Vagina (tissue), 2 donors: ENCODE results near the gene NFIA. TPM values are rescaled to one million over a fixed set of nuclear protein-coding genes. Genes with fewer than 3 reads are reported as not detected.
A peak's percentile ranks its signal among the peaks of the same experiment; 100 is the strongest.

Experiments used
- DNase-seq, 2 donors: peaks; one replicate each; pipeline ENCODE4 v3.0.0-alpha.2; 2017; ENCODE audit errors: extremely low spot score in 2 of 2
- H3K27ac ChIP-seq: fragments of 200-600 bp; sonication (generic); one replicate; pipeline ENCODE4 v1.5.1; 2019
- H3K27me3 ChIP-seq: fragments of 200-600 bp; sonication (generic); one replicate; pipeline ENCODE4 v1.5.1; 2019
- H3K36me3 ChIP-seq, 2 donors: fragments of 200-600 bp; sonication (generic); one replicate each; pipeline ENCODE4 v1.5.1; 2017 to 2019
- H3K4me1 ChIP-seq: fragments of 200-600 bp; sonication (generic); one replicate; pipeline ENCODE4 v1.5.1; 2019
- H3K4me3 ChIP-seq, 2 donors: fragments of 200-600 bp; sonication (generic); 1 replicate in 1 of 2; 2 replicates in 1 of 2; pipeline ENCODE4 v1.5.1; 2016 to 2019
- H3K9me3 ChIP-seq: fragments of 200-600 bp; sonication (generic); one replicate; pipeline ENCODE4 v1.5.1; 2019
- POLR2A ChIP-seq, 2 donors: fragments of 450-650 bp; IDR thresholded peaks; one replicate each; pipeline ENCODE4 v1.6.1; 2017; ENCODE audit warnings: antibody characterized with exemption in 2 of 2, mild to moderate bottlenecking in 2 of 2, moderate library complexity in 2 of 2
- POLR2AphosphoS5 ChIP-seq, 2 donors: sonication (generic); formaldehyde crosslinking; IDR thresholded peaks; one replicate each; pipeline ENCODE4 v1.9.0; 2017; ENCODE audit warnings: antibody characterized with exemption in 2 of 2, mild to moderate bottlenecking in 2 of 2, low read depth in 1 of 2; ENCODE audit not compliant: insufficient read depth in 1 of 2
- intact Hi-C: fragments of 100-400 bp; cut with DNase I; formaldehyde crosslinking; loops from one replicate; pipeline ENCODE4 v1.15.1; 2023
- total RNA-seq: library from RNA; depleted of rRNA; stranded (reverse); fragments of >200 nt; gene quantifications from one replicate; pipeline ENCODE4 v1.2.3, GENCODE V29; 2016
- TF ChIP-seq, protein P1 (sequence below), 3 experiments: fragments of 450-650 bp in 2 of 3; fragments of 200-600 bp in 1 of 3; sonication (generic) in 1 of 3; IDR thresholded peaks; one replicate each; pipeline ENCODE4 v1.5.1; 2017 to 2019; ENCODE audit warnings: antibody characterized with exemption in 3 of 3, mild to moderate bottlenecking in 2 of 3, moderate library complexity in 2 of 3

The NFIA gene
- total RNA-seq, 1 donor from 2014 or later: 59.2 TPM

DNA sequence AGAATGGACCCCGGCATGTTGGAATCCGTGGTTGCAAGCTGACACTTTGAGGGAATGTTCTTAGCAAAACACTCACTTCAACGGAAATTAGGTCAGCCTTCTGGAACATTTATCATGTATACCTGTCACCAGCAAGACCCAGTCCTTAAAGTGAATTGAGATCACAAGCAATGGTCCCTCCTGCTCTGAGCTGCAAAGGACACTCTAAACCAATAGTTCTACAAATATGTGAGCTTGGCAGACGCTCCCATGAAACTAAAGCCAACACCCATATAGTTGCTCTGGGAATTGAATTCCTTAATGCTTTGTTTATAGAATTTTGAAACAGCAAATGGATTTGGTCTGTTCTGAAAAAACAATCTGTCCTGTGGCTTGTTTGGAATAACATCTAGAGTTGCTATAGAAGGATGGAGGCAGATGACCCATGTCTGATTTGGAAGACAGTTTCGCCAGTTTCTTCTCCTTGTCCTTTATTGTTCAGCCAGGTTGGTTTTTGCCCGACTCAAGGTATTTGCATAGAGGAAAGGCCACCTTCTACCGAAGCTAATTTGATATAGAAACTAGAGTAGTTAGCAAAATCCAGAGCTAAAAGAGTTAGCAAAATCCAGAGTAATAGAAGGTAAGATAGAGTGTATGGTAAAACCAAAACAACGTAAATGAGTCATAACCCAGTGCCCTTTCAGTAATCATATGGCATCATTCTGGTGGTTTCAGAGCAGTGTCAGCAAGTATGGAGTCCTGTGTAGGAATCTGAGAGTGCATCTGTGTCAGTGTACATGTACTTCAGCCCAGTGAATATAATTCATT lies 236.2 kb downstream of the NFIA start:
- intact Hi-C loops: no loop called here
- Histone ChIP-seq H3K4me1 (peaks cover 25% of the 10 kb centered on the region), H3K27ac (peak overlapping the region; percentile 54), H3K4me3 (peak overlapping the region; percentile 1 to 7), H3K9me3 (no peaks in the 10 kb centered on the region), H3K27me3 (no peaks in the 10 kb centered on the region), H3K36me3 (no peaks in the 10 kb centered on the region)
- no peak for DNase-seq
- no peak for TF ChIP-seq POLR2A (IDR thresholded peaks at IDR 0.05)
- TF ChIP-seq, protein P1, sequence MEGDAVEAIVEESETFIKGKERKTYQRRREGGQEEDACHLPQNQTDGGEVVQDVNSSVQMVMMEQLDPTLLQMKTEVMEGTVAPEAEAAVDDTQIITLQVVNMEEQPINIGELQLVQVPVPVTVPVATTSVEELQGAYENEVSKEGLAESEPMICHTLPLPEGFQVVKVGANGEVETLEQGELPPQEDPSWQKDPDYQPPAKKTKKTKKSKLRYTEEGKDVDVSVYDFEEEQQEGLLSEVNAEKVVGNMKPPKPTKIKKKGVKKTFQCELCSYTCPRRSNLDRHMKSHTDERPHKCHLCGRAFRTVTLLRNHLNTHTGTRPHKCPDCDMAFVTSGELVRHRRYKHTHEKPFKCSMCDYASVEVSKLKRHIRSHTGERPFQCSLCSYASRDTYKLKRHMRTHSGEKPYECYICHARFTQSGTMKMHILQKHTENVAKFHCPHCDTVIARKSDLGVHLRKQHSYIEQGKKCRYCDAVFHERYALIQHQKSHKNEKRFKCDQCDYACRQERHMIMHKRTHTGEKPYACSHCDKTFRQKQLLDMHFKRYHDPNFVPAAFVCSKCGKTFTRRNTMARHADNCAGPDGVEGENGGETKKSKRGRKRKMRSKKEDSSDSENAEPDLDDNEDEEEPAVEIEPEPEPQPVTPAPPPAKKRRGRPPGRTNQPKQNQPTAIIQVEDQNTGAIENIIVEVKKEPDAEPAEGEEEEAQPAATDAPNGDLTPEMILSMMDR (IDR thresholded peaks at IDR 0.05): no peak
- peak in 1 of 2 donors; percentile 8 for TF ChIP-seq POLR2AphosphoS5 (IDR thresholded peaks at IDR 0.05; ENCODE audit: insufficient read depth in 1 of 2, low read depth in 1 of 2)

GRCh38 chr1:61320575-61320974 lies 238.2 kb downstream of the NFIA start:
- intact Hi-C loops: no loop called here
- H3K36me3 ChIP-seq: no peaks in the 10 kb centered on the region
- no peaks in the 10 kb centered on the region for H3K27me3 ChIP-seq
- H3K4me1 ChIP-seq: peaks cover 31% of the 10 kb centered on the region
- no peak for DNase-seq
- TF ChIP-seq POLR2AphosphoS5 (IDR thresholded peaks at IDR 0.05; ENCODE audit: insufficient read depth in 1 of 2, low read depth in 1 of 2): no peak
- TF ChIP-seq, protein P1 (IDR thresholded peaks at IDR 0.05): no peak
- TF ChIP-seq POLR2A (IDR thresholded peaks at IDR 0.05): no peak
- no peak overlapping the region for H3K4me3 ChIP-seq
- no peak overlapping the region for H3K27ac ChIP-seq
- no peaks in the 10 kb centered on the region for H3K9me3 ChIP-seq

DNA sequence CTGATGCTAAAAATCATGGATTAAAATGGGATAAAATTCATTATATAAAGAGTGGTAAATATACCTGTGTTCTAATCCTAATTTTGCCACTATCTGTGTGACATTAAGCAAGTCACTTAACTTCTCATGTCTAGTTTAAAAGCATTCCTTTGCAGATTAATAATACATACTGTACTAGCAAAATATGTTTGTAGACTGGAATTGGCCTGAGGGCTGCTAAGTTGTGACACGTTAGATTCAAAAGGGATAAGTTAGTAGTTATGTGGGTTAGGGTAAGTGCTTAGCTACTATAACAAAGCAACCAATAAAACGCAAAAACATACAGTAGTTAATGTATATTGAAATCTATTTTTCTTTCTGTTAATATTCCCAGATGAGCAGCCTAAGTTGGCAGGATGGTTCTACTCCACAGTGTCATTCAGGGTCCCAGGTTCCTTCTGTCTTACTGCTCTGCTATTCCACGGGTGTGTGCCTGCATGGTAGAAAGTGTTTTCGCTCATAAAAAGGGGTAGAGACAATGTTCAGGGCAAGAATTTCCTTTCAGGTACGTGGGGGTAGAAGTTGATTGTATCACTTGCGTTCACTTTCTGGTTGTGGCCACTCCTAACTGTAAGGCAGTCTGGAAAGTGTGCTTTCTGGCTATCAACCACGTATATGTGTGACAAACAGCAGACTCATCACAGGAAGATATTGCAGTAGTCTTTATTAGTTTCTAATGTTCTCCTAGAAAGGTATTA lies 239.8 kb downstream of the NFIA start:
- intact Hi-C loops: no loop called here
- no peak overlapping the region for H3K27ac ChIP-seq
- TF ChIP-seq, protein P1 (IDR thresholded peaks at IDR 0.05): no peak
- TF ChIP-seq POLR2AphosphoS5 (IDR thresholded peaks at IDR 0.05; ENCODE audit: insufficient read depth in 1 of 2, low read depth in 1 of 2): no peak
- no peak for TF ChIP-seq POLR2A (IDR thresholded peaks at IDR 0.05)
- no peaks in the 10 kb centered on the region for H3K9me3 ChIP-seq
- DNase-seq: no peak
- no peaks in the 10 kb centered on the region for H3K27me3 ChIP-seq
- H3K4me1 ChIP-seq: peaks cover 31% of the 10 kb centered on the region
- H3K4me3 ChIP-seq: no peak overlapping the region
- H3K36me3 ChIP-seq: no peaks in the 10 kb centered on the region

- no peak overlapping the region for H3K27ac ChIP-seq
- no peak for TF ChIP-seq POLR2AphosphoS5 (IDR thresholded peaks at IDR 0.05; ENCODE audit: insufficient read depth in 1 of 2, low read depth in 1 of 2)
- H3K4me3 ChIP-seq: no peak overlapping the region
- no peak for DNase-seq
- no peaks in the 10 kb centered on the region for H3K36me3 ChIP-seq
- H3K9me3 ChIP-seq: no peaks in the 10 kb centered on the region
- intact Hi-C loops: no loop called here
- no peaks in the 10 kb centered on the region for H3K27me3 ChIP-seq
- peaks cover 29% of the 10 kb centered on the region for H3K4me1 ChIP-seq
Observed at GRCh38 chr1:61322769-61323168, 240.4 kb downstream of the NFIA start.

DNA sequence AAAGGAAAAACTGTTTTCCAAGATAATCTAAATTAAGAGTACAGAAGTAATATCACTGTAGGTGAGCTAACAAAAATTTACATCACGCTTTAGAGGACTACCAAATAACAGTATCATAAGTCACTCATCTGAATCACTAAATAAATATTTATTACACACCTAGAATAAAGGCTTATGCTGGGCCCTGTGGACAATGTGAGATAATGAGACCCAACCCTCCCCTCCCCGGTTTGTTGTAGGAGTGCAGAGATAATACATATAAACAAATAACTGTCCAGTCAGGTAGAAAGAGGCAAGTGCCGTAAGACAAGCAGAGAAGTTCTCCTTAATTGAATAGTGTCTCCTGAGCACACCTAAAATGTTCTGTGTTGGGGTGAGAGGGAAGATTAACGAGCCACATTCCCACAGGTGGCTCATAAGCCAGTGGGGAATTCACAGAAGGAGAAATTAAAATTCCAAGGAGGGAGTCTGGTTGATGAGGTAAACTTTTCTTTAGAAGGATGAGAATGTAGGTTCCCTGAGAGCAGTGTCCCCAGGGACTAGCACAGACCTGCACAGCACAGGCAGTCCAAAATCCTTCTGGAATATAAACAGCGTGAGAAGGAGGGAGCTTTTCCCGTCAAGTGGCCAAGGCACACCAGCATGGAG lies 241.4 kb downstream of the NFIA start:
- no peaks in the 10 kb centered on the region for H3K36me3 ChIP-seq
- peaks cover 18% of the 10 kb centered on the region for H3K4me1 ChIP-seq
- H3K9me3 ChIP-seq: no peaks in the 10 kb centered on the region
- TF ChIP-seq POLR2A (IDR thresholded peaks at IDR 0.05): no peak
- TF ChIP-seq POLR2AphosphoS5 (IDR thresholded peaks at IDR 0.05; ENCODE audit: insufficient read depth in 1 of 2, low read depth in 1 of 2): no peak
- TF ChIP-seq, protein P1 (IDR thresholded peaks at IDR 0.05): no peak
- H3K27ac ChIP-seq: no peak overlapping the region
- no peak for DNase-seq
- H3K27me3 ChIP-seq: no peaks in the 10 kb centered on the region
- no peak overlapping the region for H3K4me3 ChIP-seq
- intact Hi-C loops: no loop called here
